Hepatocyte (in vitro differentiated cells): ENCODE measurements around the gene BIRC7. TPM values are rescaled to one million over a fixed set of nuclear protein-coding genes. Genes with fewer than 3 reads are reported as not detected.

Experiments
- DNase-seq: peaks from one replicate; pipeline ENCODE4 v3.0.0-alpha.2; 2016; ENCODE audit warnings: low spot score
- H2AFZ ChIP-seq: fragments of 200-600 bp; sonication (generic); 2 replicates; pipeline ENCODE4 v1.6.0; 2016; ENCODE audit warnings: antibody characterized with exemption, mild to moderate bottlenecking
- H3K27ac ChIP-seq: fragments of 200-600 bp; sonication (generic); 2 replicates; pipeline ENCODE4 v1.5.1; 2016; ENCODE audit warnings: mild to moderate bottlenecking
- H3K27me3 ChIP-seq: fragments of 200-600 bp; sonication (generic); 2 replicates; pipeline ENCODE4 v1.6.1; 2016
- H3K36me3 ChIP-seq: fragments of 200-600 bp; sonication (generic); replicated peaks from 2 replicates; pipeline ENCODE4 v1.5.1; 2016; ENCODE audit warnings: low read depth; ENCODE audit not compliant: insufficient read depth
- H3K4me1 ChIP-seq: fragments of 200-600 bp; sonication (generic); 2 replicates; pipeline ENCODE4 v1.5.1; 2016; ENCODE audit warnings: mild to moderate bottlenecking, moderate library complexity; ENCODE audit not compliant: insufficient read depth
- H3K4me2 ChIP-seq: fragments of 200-600 bp; sonication (generic); 2 replicates; pipeline ENCODE4 v1.6.0; 2016
- H3K4me3 ChIP-seq: fragments of 200-600 bp; sonication (generic); 2 replicates; pipeline ENCODE4 v1.5.1; 2016; ENCODE audit warnings: mild to moderate bottlenecking
- H3K79me2 ChIP-seq: fragments of 200-600 bp; sonication (generic); 2 replicates; pipeline ENCODE4 v1.6.0; 2017; ENCODE audit warnings: mild to moderate bottlenecking
- H3K9me2 ChIP-seq: fragments of 200-600 bp; sonication (generic); replicated peaks from 2 replicates; pipeline ENCODE4 v1.6.0; 2017; ENCODE audit warnings: mild to moderate bottlenecking; ENCODE audit not compliant: insufficient read depth
- H3K9me3 ChIP-seq: fragments of 200-600 bp; sonication (generic); 2 replicates; pipeline ENCODE4 v1.5.1; 2016; ENCODE audit warnings: low read depth, mild to moderate bottlenecking
- H4K20me1 ChIP-seq: fragments of 200-600 bp; sonication (generic); 2 replicates; pipeline ENCODE4 v1.6.0; 2016; ENCODE audit warnings: mild to moderate bottlenecking; ENCODE audit not compliant: insufficient read depth, poor library complexity, severe bottlenecking
- EZH2 ChIP-seq: fragments of 200-600 bp; sonication (generic); IDR thresholded peaks from 2 replicates; pipeline ENCODE4 v1.6.1; 2016; ENCODE audit warnings: antibody characterized with exemption, mild to moderate bottlenecking, borderline replicate concordance
- EZH2phosphoT487 ChIP-seq: fragments of 200-600 bp; sonication (generic); IDR thresholded peaks from one replicate; pipeline ENCODE4 v1.6.1; 2018; ENCODE audit warnings: antibody characterized with exemption, mild to moderate bottlenecking, low read depth, moderate library complexity; ENCODE audit not compliant: unreplicated experiment, severe bottlenecking
- WGBS: methylation state at CpG from one replicate; pipeline ENCODE4 v1.1.6; 2016; ENCODE audit warnings: low lambda C conversion rate; ENCODE audit errors: missing lambda C conversion rate; 5-methylcytosine and 5-hydroxymethylcytosine counted together
- polyA plus RNA-seq: library from polyadenylated mRNA; unstranded; fragments of >200 nt; fragmentation: Nextera tagmentation; extraction: Ambion mirVana; gene quantifications from 2 replicates; pipeline ENCODE4 v1.2.1, GENCODE V29; 2016
- total RNA-seq: library from RNA; depleted of rRNA; stranded (reverse); fragments of >200 nt; gene quantifications from 2 replicates; pipeline ENCODE4 v1.2.3, GENCODE V29; 2014
- TF ChIP-seq, protein P1 (sequence below): fragments of 200-600 bp; sonication (generic); IDR thresholded peaks from 2 replicates; pipeline ENCODE4 v1.5.1; 2016; ENCODE audit warnings: antibody characterized with exemption, mild to moderate bottlenecking; ENCODE audit not compliant: poor library complexity

Gene BIRC7
- total and polyA plus RNA-seq, 2 experiments from 2014 or later: 0.43 to 2.0 TPM

- Histone ChIP-seq H2AFZ (no peak overlapping the region), H3K36me3 (no peaks in the 10 kb centered on the region), H3K79me2 (no peaks in the 10 kb centered on the region), H3K27ac (peak overlapping the region; percentile 93), H3K9me2 (no peaks in the 10 kb centered on the region), H3K27me3 (peaks cover 10% of the 10 kb centered on the region), H3K4me2 (no peak overlapping the region), H3K9me3 (no peaks in the 10 kb centered on the region), H3K4me3 (no peak overlapping the region), H4K20me1 (no peaks in the 10 kb centered on the region), H3K4me1 (peaks cover 55% of the 10 kb centered on the region)
- DNase-seq: no peak
- TF ChIP-seq, protein P1, sequence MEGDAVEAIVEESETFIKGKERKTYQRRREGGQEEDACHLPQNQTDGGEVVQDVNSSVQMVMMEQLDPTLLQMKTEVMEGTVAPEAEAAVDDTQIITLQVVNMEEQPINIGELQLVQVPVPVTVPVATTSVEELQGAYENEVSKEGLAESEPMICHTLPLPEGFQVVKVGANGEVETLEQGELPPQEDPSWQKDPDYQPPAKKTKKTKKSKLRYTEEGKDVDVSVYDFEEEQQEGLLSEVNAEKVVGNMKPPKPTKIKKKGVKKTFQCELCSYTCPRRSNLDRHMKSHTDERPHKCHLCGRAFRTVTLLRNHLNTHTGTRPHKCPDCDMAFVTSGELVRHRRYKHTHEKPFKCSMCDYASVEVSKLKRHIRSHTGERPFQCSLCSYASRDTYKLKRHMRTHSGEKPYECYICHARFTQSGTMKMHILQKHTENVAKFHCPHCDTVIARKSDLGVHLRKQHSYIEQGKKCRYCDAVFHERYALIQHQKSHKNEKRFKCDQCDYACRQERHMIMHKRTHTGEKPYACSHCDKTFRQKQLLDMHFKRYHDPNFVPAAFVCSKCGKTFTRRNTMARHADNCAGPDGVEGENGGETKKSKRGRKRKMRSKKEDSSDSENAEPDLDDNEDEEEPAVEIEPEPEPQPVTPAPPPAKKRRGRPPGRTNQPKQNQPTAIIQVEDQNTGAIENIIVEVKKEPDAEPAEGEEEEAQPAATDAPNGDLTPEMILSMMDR: no peak
- TF ChIP-seq EZH2 (no peak), EZH2phosphoT487 (no peak)
- 84% methylated on average over 25 of the region's 25 CpGs for WGBS
Measured at GRCh38 chr20:63259734-63260460, 24.2 kb downstream of the BIRC7 start.

- Histone ChIP-seq H3K9me2 (no peaks in the 10 kb centered on the region), H3K27ac (peak overlapping the region; percentile 92), H3K36me3 (no peaks in the 10 kb centered on the region), H3K27me3 (peaks cover 4% of the 10 kb centered on the region), H3K9me3 (no peaks in the 10 kb centered on the region), H3K79me2 (no peaks in the 10 kb centered on the region), H3K4me2 (peak overlapping the region; percentile 64), H2AFZ (no peak overlapping the region), H3K4me1 (peaks cover 49% of the 10 kb centered on the region), H3K4me3 (no peak overlapping the region), H4K20me1 (no peaks in the 10 kb centered on the region)
- no peak for DNase-seq
- TF ChIP-seq EZH2phosphoT487 (no peak), EZH2 (no peak)
- TF ChIP-seq, protein P1: no peak
- 89% methylated on average over 14 of the region's 15 CpGs for WGBS
Measured at GRCh38 chr20:63260521-63260920, 24.8 kb downstream of the BIRC7 start.

DNA sequence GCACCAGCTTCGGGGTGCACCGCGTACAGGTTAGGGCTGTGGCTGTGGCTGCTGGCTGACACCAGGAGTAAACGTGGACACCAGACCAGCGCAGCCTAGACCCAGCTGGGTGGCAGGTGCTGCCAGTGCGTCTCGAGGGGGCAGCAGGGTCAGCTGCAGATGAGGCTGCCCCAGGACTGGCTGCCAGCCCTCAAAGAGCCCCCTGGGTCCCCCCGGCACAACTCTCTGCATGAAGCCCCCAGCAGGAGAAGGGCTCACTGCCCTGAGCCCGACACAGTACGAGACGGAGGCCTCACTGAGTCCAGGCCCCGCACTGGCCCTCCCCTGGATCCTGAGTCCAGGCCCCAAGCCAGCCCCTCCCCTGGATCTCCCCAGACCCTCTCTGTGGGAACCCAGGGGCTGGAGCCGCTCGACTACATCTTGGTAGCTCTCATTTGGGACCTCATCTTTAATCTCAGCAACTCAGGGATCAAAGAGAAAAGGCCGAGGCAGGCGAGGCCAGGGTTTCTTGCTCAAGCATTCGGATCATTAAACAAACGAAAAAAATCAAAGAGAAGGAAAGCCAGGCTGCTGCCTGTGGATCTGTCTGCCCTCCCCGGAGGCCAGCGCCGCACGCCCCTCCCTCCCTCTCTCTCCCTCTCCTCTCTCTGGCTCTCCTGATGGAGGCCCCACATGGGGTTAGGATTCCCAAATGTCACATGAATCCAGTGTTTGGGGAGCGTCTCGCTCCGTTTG lies 25.5 kb downstream of the BIRC7 start:
- no peaks in the 10 kb centered on the region for H3K9me2 ChIP-seq
- H2AFZ ChIP-seq: no peak overlapping the region
- H3K27me3 ChIP-seq: no peaks in the 10 kb centered on the region
- H4K20me1 ChIP-seq: no peaks in the 10 kb centered on the region
- H3K36me3 ChIP-seq: no peaks in the 10 kb centered on the region
- no peak overlapping the region for H3K4me3 ChIP-seq
- peak overlapping the region; percentile 64 for H3K4me2 ChIP-seq
- 39% methylated on average over 23 of the region's 25 CpGs for WGBS
- no peaks in the 10 kb centered on the region for H3K9me3 ChIP-seq
- H3K27ac ChIP-seq: peak overlapping the region; percentile 92
- no peaks in the 10 kb centered on the region for H3K79me2 ChIP-seq
- TF ChIP-seq, protein P1: no peak
- TF ChIP-seq EZH2phosphoT487: no peak
- TF ChIP-seq EZH2: no peak
- DNase-seq: peak; percentile 68
- H3K4me1 ChIP-seq: peaks cover 44% of the 10 kb centered on the region
